HL-60 (cell line): Measurements from ENCODE around the gene OOSP3.

ENCODE experiments used
- CTCF ChIP-seq: IDR thresholded peaks from one replicate; pipeline ENCODE4 v1.5.1; 2011; ENCODE audit warnings: low read length, control low read depth, inconsistent platforms; ENCODE audit not compliant: insufficient read depth
- POLR2AphosphoS5 ChIP-seq: IDR thresholded peaks from 2 replicates; pipeline ENCODE4 v1.6.1; 2012; ENCODE audit warnings: low read depth

GRCh38 chr11:59862252-59862651, 16.3 kb upstream of the OOSP3 start:
- TF ChIP-seq POLR2AphosphoS5 (no peak), CTCF (no peak)
